Measurements from ENCODE around the gene FMO1.

DNA sequence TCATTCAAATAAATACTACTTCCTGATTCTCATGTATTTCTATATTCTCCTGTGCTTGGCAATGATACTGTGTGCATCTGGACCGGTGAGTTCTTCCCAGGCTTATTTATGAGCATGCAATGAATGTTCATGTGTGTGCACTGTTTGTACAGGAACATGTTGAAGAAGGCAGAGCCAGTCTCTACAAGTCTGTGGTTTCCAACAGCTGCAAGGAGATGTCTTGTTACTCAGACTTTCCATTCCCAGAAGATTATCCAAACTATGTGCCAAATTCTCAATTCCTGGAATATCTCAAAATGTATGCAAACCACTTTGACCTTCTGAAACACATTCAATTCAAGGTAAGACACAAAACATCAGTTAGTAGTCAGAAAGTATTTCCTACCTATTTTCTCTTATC is 19.1 kb downstream of the FMO1 start:
- no peak for TF ChIP-seq TAF1 (IDR thresholded peaks at IDR 0.05; ENCODE audit: low read depth, low read length)
- TF ChIP-seq POLR2A (IDR thresholded peaks at IDR 0.05; ENCODE audit: low read depth, low read length), result no peak
- no peak for TF ChIP-seq POLR2AphosphoS5 (IDR thresholded peaks at IDR 0.05; ENCODE audit: low read depth, low read length)
- no peak for TF ChIP-seq SPI1 (IDR thresholded peaks at IDR 0.05; ENCODE audit: low read depth, low read length)
- no peak for TF ChIP-seq POU2F2 (IDR thresholded peaks at IDR 0.05; ENCODE audit: low read depth, low read length)
